Measurements from ENCODE around the gene SHISA7.
A peak's percentile ranks its signal among the peaks of the same experiment; 100 is the strongest.
"Not testable (repeated sequence)": the region's sequence is repeated elsewhere in the genome, so short reads cannot be mapped to it uniquely, and the experiment has no call there.

Gene SHISA7

DNA sequence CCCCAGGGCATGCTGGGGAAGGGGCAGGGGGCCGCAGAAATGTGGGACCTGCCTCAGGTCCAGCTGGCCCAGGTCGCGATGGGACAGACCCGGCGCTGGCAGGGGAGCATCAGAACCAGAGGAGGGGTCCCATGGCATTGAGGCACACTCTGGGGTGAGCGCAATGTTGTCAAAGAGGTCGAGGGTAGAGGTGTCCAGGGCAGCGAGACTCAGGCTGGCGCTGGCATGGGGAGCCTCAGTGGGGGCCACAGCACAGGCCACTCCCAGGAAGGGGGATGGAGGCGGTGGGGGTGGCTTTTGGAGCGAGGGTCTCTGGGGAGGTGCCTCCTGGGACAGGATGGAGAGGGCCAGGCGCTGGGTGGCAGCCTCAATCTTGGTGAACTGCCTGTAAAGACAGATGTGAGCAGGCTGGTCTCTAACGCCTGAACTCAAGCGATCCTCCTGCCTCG lies 20.5 kb upstream of the SHISA7 start:
- no peak for DNase-seq (ENCODE audit: low spot score)

DNA sequence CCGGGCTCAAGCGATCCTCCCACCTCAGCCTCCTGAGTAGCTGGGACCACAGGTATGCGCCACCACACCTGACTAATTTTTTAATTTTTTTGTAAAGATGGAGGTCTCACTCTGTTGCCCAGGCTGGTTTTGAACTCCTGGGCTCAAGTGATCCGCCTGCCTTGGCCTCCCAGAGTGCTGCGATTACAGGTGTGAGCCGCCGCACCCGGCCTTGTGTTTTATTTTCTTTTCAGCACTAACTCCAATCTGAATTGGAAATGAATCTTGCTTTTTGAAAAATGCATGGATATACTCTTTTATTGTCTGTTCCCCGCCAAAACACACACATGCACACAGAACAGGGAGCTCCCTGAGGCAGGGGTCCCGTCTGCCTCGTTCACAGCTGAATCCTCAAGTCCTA lies 19.6 kb upstream of the SHISA7 start:
- DNase-seq (ENCODE audit: low spot score), result no peak

DNA sequence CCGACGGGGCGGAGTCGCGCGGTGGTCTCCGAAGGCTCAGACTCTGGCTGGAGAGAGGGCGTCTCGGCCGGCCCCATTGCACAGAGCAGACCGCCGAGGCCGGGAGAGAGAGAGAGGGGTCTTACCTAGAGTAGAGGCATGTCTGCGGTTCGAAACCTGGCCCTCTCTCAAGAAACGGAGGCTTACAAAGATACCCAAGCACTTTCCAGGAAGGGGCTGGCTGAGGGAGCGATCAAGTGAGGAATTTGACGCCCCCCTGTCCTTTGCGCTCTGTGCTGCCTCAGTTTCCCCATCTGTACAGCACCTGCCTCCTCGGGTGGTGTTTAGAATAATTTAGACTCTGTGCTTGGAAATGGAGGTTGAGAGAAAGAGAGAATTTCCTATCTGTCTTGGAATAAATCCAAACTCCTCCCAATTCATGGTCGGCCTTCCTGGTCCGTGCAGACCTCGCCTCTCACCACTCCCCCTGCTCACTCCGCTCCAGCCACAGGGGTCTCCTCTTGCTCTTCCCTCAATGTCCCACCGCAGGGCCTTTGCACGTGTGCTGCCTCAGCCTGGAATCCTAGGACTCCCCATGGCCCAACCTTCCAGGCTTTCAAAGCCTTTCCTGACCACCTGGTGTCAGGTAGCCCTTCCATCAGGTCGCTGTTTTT lies 19.0 kb upstream of the SHISA7 start:
- no peak for DNase-seq (ENCODE audit: low spot score)

DNA sequence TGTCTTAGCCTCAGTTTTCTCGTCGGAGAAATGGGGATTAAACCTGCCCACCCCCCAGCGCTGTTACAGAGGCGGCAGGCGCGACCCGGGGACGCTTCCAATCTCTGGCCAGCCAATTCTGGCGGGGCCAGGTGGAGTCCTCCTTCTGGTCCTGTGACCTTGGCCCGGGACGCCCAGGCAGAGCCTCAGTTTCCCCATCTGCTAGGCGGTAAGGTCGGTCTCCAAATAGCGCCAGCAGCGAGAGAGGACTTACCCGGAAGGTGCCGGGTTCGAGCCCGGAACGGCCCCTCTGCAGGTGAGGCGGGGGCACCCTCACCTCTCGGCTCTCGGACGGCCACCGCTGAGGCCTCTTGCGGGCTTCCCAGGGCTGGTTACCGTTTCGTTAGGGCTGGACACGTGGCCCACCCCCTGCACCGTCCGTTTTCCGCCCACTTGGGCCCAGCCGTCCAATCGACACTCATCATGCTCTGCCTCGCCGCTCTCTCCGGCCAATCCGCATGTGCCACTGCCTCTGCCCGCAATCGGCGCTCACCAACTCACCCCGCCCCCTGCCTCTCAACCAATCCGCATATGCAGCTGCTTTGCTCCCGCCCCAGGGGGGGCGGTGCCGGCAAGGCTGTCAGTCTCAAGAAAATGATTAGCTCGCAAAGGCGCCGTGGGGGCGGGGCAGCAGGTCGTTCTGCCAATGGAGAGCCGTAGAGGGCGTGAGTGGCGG lies 18.3 kb upstream of the SHISA7 start, which contains the start of gene ISOC2:
Gene ISOC2 (minus strand): TSS at position 384 of the 715 bp plus-strand sequence. CDS start 5,156 bp downstream, outside the sequence.
- DNase-seq (ENCODE audit: low spot score), result peak; percentile 97

DNA sequence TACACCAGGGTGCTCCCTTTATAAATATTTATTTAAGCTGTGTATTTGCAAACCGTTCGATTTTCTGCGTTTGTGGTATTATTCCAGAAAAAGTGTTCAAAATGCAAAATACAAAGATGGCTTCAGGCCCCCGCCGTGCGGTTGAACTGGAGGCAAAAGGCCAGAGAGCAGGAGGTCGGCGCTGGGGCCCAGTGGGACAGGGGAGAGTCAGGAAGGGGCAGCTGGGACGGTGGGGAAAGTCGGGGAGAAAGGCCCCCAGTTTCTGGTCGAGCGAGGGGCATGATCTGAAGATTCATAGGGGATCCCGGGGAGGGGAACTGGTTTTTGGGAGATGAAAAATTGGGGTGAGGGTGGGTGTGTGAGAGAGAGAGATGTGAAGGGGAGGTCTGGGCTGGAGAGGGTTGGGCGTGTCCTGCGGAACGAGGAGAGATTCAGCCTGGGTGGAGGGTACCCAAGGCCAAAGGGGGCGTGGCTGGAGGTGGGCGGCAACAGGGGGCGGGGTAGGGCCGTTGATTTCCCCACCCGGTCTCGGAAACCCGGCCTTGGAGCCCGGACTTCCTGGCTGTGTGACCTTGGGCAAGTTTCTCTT lies 17.7 kb upstream of the SHISA7 start:
- DNase-seq (ENCODE audit: low spot score), result peak; percentile 69

DNA sequence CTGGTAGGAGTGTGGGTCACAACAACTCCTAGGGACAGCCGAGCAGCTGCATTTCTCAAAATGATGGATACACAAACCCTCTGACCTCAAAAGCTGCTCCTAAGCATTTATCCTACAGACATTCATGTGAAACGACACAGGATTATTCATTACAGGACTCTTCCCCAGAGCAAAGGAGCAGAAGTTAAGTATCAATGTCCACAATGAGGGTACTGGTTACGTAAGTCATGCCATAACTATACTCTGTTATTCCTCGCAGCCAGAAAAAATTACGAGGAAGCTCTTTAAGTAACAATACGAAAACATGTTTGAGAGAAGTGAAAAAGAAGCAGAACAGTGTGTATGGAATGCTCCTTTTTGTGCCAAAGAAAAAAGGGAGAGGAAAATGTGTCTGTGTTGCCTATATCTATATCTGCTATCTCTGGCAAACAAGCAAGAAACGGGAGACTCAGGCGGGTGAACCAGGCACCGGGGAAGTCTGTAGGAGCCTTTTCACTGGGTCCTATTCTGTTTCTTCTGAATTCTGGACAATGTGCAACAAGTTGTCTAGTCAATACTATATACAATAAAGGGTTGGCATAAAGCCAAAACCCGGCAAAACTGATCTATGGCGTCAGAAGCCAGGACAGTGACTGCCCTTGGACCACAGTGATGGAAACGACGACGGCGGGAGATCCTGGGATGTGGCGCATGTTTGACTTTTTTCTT lies 17.0 kb upstream of the SHISA7 start:
- no peak for DNase-seq (ENCODE audit: low spot score)

DNA sequence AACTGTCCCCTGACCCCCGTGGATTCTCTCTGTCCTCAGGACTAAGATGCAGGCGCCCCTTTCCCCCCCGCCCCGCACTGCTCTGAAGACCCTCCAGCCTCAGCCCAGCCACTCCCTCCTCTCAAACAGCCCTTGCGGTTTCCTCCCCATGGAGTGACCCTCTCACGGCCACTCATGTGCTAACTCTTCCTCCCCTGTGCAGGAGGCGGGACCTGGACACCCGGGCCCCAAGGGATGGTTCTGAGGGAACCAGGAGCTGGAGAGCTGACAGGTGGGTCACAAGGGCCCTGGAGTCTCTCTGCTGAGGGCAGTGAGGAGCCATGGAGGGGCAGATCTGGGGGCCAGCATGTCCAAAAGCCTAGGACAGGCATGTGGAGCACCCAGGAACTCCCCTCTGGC lies 16.4 kb upstream of the SHISA7 start:
- DNase-seq (ENCODE audit: low spot score), result no peak

DNA sequence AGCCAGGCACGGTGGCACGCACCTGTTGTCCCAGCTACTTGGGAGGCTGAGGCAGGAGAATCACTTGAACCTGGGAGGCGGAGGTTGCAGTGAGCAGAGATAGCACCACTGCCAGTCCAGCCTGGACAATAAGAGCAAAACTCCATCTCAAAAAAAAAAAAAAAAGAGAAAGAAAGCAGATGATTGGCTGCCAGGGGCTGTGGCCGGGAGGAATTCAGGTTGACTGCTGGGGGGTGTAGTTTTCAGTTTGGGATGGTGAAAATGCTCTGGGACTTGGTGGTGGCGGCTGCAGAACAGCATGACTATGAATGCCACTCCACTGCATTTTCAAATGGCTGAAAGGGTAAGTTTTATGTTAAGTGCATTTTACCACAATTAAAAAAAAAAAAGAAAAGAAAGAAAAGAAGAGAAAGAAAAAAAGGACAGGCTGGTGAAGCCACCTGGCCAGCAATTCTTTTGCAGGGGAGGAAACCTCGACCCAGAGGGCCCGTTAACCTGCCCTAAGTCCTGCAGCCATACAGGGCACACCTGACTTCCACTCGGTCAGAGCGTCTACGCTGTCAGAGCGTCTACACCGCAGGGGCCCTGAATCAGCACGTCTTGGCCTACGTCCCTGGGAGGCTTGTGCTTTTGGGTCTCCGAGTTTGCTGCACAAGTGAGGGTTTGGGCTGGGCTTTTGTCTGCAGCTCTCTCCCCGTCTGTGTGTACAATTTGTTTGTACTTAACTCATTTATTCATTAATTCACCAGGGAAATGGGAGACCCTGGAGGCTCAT lies 14.8 kb upstream of the SHISA7 start:
- no peak for DNase-seq (ENCODE audit: low spot score)

DNA sequence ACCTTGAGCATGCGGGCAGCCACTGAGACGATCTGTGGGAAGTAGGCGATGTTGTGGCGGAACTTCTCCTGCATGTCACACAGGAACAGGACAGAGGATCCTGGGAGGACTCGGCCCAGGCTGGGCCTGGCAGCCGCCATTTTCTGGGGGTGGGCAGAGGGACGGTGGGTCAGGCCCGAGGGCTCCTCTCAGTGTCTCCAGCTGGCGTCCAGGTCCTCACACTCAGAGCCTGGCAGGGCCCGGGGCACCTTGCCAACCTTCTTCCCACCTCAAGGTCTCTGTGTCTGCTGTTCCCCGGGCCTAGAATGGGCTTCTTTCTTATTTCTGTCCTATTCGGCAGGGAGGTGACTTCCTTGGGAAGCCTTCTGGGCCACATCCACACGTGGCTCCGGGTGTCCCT lies 13.2 kb upstream of the SHISA7 start:
- no peak for DNase-seq (ENCODE audit: low spot score)

DNA sequence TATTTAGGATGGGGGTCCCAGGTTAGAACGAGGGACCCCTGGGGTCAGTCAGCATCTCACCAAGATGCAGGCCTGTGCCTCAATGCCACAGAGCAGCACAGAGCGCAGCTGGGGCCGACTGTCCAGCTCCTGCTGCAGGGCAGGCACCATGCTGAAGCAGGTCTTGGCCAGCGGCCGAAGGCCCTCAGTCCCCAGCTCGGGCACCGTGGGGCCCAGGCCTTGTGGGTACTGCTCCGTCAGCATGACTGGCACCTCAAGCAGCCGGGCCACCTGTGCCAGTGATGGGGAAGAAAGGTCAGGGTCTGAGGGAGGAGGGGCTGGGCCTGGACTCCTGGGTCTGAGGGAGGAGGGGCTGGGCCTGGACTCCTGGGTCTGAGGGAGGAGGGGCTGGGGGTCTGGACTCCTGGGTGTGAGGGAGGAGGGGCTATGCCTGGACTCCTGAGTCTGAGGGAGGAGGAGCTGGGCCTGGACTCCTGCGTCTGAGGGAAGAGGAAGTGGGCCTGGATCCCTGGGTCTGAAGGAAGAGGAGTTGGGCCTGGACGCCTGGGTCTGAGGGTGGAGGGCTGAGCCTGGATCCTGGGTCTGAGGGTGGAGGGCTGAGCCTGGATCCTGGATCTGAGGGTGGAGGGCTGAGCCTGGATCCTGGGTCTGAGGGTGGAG lies 12.6 kb upstream of the SHISA7 start:
- DNase-seq (ENCODE audit: low spot score), result no peak

DNA sequence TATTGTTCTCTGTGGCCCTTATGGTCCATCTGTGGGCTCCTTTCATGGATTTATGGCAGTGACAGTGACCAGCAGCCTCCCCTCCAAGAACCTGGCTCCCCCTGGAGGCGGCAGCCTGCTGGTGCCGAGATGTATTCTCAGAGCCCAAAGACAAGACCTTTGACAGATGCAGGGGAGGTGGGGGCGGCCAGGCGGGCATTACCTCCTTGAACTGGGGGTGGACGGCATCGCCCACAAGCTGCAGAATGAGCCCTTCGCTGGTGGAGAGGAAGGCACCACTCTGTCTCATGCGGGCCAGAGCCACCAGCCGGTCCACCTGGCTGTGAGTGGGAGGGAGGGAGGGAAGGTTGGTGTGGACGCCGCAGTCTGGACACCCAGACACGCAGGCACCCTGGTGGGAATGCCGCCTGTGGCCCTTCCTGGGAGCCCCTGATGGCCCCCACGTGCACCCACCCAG lies 11.7 kb upstream of the SHISA7 start:
- DNase-seq (ENCODE audit: low spot score), result peak; percentile 43

DNA sequence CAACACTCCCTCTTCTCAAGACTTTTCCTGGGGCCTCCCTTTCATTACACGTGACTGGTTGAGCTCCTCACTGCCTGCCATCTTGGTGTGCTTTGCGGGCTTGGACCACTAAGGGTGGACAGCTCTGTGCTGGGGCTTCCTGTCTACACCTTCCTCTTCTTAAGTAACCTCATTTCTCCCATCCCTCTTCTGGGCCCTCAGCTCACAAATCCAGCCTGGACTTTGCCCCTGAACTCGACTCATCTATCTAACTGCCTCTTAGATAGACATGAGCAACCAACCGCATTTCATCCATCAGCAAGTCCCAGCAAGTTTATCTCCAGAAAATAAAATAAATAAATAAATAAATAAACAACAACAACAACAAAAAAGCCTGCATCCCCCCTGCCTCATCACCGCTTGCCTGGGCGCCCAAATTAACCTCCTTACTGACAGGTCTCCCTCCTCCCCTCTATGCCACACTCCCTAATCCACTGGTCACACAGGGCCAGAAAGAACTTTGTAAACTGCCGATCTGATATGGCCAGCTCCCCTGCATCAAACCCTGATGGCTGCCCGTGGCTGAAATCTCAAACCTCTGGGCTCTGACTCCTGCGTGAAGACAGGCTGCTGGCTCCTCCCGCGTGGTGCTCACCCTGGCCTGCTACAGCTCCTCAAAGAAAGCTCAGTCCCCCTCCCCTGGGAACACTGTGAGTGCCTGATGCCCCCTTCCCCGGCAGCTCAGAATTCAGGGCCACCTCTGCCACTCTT lies 10.6 kb upstream of the SHISA7 start:
- no peak for DNase-seq (ENCODE audit: low spot score)

DNA sequence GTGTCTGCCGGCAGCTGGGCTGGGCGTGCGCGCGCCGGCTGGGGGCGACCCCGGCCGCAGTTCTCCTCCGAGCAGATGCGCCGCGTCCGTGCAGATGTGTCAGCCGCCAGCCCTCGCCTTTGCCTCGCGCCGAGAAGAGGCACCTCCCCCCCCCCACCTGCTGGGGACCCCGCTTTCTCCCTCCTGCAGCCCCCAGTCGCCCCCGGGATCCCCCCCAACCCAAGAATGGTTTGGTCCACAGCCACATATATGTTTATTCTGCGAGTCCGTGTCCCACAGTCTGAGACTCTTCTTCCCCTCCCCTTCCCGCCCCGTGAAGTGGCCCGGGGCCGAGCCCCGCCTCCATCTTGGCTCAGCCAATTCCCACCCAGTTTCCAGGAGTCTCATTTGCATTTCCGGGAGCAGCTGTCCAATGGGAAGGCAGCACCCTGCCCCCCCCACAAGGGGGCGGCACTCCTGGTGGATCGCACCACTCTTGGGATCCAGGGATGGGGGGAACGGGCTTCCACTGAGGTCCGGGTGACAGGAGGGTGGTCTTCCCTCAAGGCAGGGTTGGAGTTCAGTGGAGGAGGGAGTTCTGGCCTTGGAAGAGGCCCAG lies 9.7 kb upstream of the SHISA7 start:
- peak; percentile 89 for DNase-seq (ENCODE audit: low spot score)

DNA sequence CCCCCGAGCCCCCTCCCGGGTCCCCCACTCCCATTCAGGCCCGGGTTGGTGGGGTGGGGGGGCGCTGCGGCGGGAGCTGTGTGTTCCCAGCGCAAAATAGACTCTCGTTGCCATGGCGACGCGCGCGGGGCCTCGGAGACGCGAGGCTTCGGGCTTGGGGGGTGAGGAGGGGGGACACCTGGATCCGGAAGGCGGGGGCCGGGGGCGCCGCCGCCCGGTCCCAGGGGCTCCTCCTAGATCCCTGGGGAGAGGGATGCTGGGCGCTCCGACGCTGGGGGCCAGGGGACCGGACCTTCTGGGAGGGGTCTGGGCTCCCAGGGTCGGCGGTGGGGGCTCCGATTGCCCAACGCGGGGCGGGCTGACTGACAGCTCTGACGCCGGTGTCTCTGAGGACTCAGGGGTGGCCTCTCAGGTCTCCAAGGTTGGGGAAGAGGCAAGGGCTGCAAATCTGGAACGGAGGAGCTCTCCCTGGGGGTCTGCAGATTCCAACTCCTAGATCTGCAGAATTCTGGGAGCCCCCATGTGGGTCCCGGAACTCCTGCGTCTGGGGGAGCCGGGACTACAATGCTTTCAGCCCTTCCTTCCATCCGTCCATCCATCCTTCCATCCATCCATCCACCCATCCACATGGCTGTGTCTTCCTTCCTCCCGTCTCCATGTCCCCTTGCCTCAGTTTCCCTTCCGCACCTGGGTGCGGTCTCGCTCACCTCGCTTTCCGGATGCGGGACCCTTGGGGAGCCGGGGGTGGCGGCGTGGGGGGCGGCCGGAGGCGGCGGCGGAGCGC lies 9.1 kb upstream of the SHISA7 start:
- DNase-seq (ENCODE audit: low spot score), result no peak

DNA sequence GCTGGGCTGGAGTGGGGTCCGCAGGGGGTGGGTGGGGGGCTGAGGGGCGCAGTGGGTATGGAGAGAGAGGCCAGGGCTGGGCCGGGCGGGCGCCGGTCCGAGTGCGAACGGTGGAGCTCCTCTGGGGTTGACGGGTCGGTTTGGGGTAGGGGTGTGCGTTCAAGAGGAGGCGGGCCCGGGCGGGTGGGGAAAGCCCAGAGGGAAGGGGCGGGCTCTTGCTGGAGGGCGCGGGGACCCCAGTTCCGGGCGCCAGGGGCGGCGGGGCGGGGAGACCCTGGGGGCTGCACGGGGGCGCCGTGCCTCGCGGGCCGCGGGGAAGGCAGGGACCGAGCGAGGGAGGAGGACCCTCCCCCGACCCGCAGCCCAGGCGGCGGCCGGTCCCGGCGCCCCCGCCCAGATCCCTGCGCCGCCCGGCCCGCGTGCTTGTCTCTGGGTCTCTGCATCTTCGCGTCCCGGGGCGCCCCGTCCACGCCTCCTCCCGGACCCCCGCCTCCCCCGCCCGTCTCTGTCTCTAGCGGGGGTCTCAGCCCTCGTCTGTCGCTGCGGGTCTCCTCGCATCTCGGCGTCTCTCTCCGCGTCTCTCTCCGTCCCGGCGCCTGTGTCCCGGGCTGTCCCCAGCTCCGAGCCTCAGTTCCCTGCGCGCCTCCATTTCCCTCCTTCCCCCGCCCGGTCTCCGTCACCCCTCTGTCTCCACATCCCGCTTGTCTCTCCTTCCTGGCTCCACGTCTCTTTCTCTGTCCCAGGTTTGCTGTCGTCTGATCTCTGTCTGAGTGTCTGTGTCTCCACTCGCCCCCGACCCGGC lies 8.3 kb upstream of the SHISA7 start:
- no peak for DNase-seq (ENCODE audit: low spot score)

DNA sequence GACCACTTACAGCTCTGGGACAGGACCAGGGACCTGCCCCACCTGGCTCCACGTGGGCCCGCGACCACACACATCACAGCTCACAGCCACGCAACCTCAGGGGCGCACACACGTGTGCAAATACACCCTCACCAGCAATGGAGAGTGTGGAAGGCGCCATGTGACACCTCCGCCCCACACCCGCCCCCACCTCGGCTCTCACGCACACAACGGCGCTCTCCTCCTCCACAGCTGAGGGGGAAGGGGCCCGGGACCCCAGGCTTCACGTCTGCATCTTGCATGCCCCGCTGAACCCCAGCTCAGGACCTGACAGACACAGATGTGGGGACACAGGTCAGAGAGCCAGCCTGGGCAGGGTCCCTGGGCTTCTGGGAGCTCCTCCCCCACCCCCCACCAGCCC lies 6.4 kb upstream of the SHISA7 start:
- DNase-seq (ENCODE audit: low spot score), result no peak

DNA sequence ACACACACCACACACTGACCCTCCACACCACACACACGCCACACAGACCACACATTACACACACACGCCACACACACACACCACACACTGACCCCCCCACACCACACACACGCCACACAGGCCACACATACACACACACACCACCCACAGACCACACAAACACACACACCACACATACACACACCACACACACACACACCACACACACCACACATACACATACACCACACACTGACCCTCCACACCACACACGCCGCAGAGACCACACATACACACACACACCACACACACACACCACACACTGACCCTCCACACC lies 5.0 kb upstream of the SHISA7 start:
- DNase-seq (ENCODE audit: low spot score), result not testable (repeated sequence)

All from SK-N-DZ (cell line).